Erythroblast (primary cell): ENCODE results near the gene LRRC8A.

Experiments
- GATA1 ChIP-seq: IDR thresholded peaks from 2 replicates; pipeline ENCODE4 v1.6.1; 2011; ENCODE audit warnings: low read depth, mild to moderate bottlenecking, control low read depth, low read length, moderate library complexity
- POLR2A ChIP-seq: IDR thresholded peaks from 2 replicates; pipeline ENCODE4 v1.6.1; 2011; ENCODE audit warnings: mild to moderate bottlenecking, low read length

- TF ChIP-seq POLR2A (no peak), GATA1 (no peak)
Measured at GRCh38 chr9:128891321-128892220, 9.6 kb downstream of the LRRC8A start.
